Stimulated activated CD8-positive, alpha-beta memory T cell treated with anti-CD3 and anti-CD28 coated beads, Interleukin-2, amount 100 ng/mL, for 1 hour (primary cell): ENCODE results near the gene USP3.

Experiments used
- DNase-seq, 2 donors: peaks; one replicate each; pipeline ENCODE4 v3.0.0-alpha.2; 2020; ENCODE audit warnings: low read depth in 2 of 2

USP3 gene

GRCh38 chr15:63504247-63504978 is at the start of gene USP3:
TSS of gene USP3 (plus strand) at chr15:63504593. CDS start at chr15:63504740, 147 bp downstream.
- peak; percentile 89 to 90 for DNase-seq

- no peak for DNase-seq
These were observed 48.1 kb upstream of the USP3 start for GRCh38 chr15:63456258-63456657.

GRCh38 chr15:63457379-63457778 is 47.0 kb upstream of the USP3 start:
- no peak for DNase-seq

GRCh38 chr15:63458026-63458425 is 46.4 kb upstream of the USP3 start:
- no peak for DNase-seq

- DNase-seq = no peak
These were observed 45.5 kb upstream of the USP3 start for GRCh38 chr15:63458794-63459395.

- no peak for DNase-seq
These were observed 43.9 kb upstream of the USP3 start for GRCh38 chr15:63460210-63461155.

- no peak for DNase-seq
These were observed 43.0 kb upstream of the USP3 start for GRCh38 chr15:63461230-63461985.

- no peak for DNase-seq
These were observed 42.3 kb upstream of the USP3 start for GRCh38 chr15:63462088-63462487.

GRCh38 chr15:63463036-63463435 is 41.4 kb upstream of the USP3 start:
- DNase-seq = no peak

- DNase-seq = no peak
These were observed 40.6 kb upstream of the USP3 start for GRCh38 chr15:63463793-63464192.

- DNase-seq = no peak
These were observed 39.3 kb upstream of the USP3 start for GRCh38 chr15:63465104-63465503.

GRCh38 chr15:63466378-63467192 is 37.8 kb upstream of the USP3 start:
- peak; percentile 3 to 21 for DNase-seq

GRCh38 chr15:63469190-63469589 is 35.2 kb upstream of the USP3 start:
- no peak for DNase-seq

- no peak for DNase-seq
These were observed 34.4 kb upstream of the USP3 start for GRCh38 chr15:63469984-63470383.

GRCh38 chr15:63473007-63473748 is 31.2 kb upstream of the USP3 start:
- no peak for DNase-seq

GRCh38 chr15:63473749-63473998 is 30.7 kb upstream of the USP3 start:
- no peak for DNase-seq

- peak in 1 of 2 donors; percentile 20 for DNase-seq
These were observed 30.2 kb upstream of the USP3 start for GRCh38 chr15:63473999-63474809.

- no peak for DNase-seq
These were observed 29.5 kb upstream of the USP3 start for GRCh38 chr15:63474810-63475316.

GRCh38 chr15:63475707-63476106 is 28.7 kb upstream of the USP3 start:
- DNase-seq = no peak
